Panc1 (cell line): ENCODE data around the gene CCDC51. TPM values are rescaled to one million over a fixed set of nuclear protein-coding genes. Genes with fewer than 3 reads are reported as not detected.

Source experiments
- ATAC-seq: fragments of 200-7000 bp; cut with Tn5 transposase; 2 replicates; pipeline ENCODE4 v1.9.1; 2020; ENCODE audit warnings: mild to moderate bottlenecking, moderate library complexity
- BruUV-seq: library from RNA; stranded (reverse); fragments of 400-500 nt; replicated peaks from 2 replicates; lab custom pipeline; 2021; lab: Mats Ljungman, UMichigan
- CTCF ChIA-PET: fragments of 300-600 bp; sonication (Branson Sonifier 250); formaldehyde crosslinking; loops from one replicate; lab custom pipeline; 2022; ENCODE audit warnings: antibody characterized with exemption; lab: Charles Lee
- POLR2A ChIA-PET: fragments of 300-600 bp; sonication (Branson Sonifier 250); formaldehyde crosslinking; loops from one replicate; lab custom pipeline; 2022; ENCODE audit warnings: antibody characterized with exemption; lab: Charles Lee
- DNase-seq: peaks from one replicate; pipeline ENCODE4 v3.0.0-alpha.2; 2010; ENCODE audit warnings: low read depth, low spot score
- H3K27ac ChIP-seq: 2 replicates; pipeline ENCODE4 v1.5.1; 2011; ENCODE audit warnings: mild to moderate bottlenecking, low read length, inconsistent platforms
- H3K27me3 ChIP-seq: fragments of 200-500 bp; sonication (Bioruptor generic); 2 replicates; pipeline ENCODE4 v1.6.0; 2014; ENCODE audit warnings: low read length, inconsistent platforms; ENCODE audit not compliant: control insufficient read depth, insufficient read depth
- H3K36me3 ChIP-seq: fragments of 200-500 bp; sonication (Bioruptor generic); 2 replicates; pipeline ENCODE4 v1.5.1; 2014; ENCODE audit warnings: inconsistent platforms, mild to moderate bottlenecking, low read length, moderate library complexity; ENCODE audit not compliant: control insufficient read depth, insufficient read depth
- H3K4me1 ChIP-seq: 2 replicates; pipeline ENCODE4 v1.5.1; 2011; ENCODE audit warnings: inconsistent platforms, mild to moderate bottlenecking, low read length, moderate library complexity; ENCODE audit not compliant: control insufficient read depth, insufficient read depth
- H3K4me3 ChIP-seq, 2 experiments: 2 replicates each; pipeline ENCODE4 v1.5.1; 2011 to 2012; ENCODE audit warnings: low read depth in 2 of 2, low read length in 2 of 2, mild to moderate bottlenecking in 2 of 2, inconsistent platforms in 1 of 2, moderate library complexity in 1 of 2
- H3K9me3 ChIP-seq: fragments of 200-500 bp; sonication (Bioruptor generic); 2 replicates; pipeline ENCODE4 v1.5.1; 2014; ENCODE audit warnings: low read depth, mild to moderate bottlenecking, inconsistent platforms, low read length, moderate library complexity; ENCODE audit not compliant: control insufficient read depth, insufficient read depth
- CTCF ChIP-seq: fragments of 450-650 bp; IDR thresholded peaks from 2 replicates; pipeline ENCODE4 v1.5.1; 2017; ENCODE audit warnings: mild to moderate bottlenecking
- POLR2AphosphoS5 ChIP-seq: IDR thresholded peaks from 2 replicates; pipeline ENCODE4 v1.6.1; 2012; ENCODE audit warnings: mild to moderate bottlenecking, low read depth, low read length, moderate library complexity
- SIN3A ChIP-seq: IDR thresholded peaks from 2 replicates; pipeline ENCODE4 v1.6.1; 2012; ENCODE audit warnings: low read depth, mild to moderate bottlenecking, low read length, moderate library complexity, borderline replicate concordance; ENCODE audit not compliant: insufficient read depth
- TCF7L2 ChIP-seq: IDR thresholded peaks from 2 replicates; pipeline ENCODE4 v1.6.1; 2011; ENCODE audit warnings: mild to moderate bottlenecking, low read depth, low read length, inconsistent platforms
- in situ Hi-C: cut with HindIII; loops from 2 replicates; pipeline ENCODE4 v1.10.0; 2016; ENCODE audit warnings: low sequenced_read_pairs, low pct_unique_long_range_greater_than_20kb
- intact Hi-C: fragments of 100-400 bp; cut with micrococcal nuclease; formaldehyde crosslinking; loops from one replicate; pipeline ENCODE4 v1.10.0; 2022; ENCODE audit not compliant: unreplicated experiment
- total RNA-seq: library from RNA; stranded (reverse); gene quantifications from one replicate; pipeline ENCODE4 v1.2.1, GENCODE V29; 2021; ENCODE audit not compliant: unreplicated experiment

CCDC51 gene
- total RNA-seq, 1 experiment from 2014 or later, result 11.9 TPM

- no peak for DNase-seq
- H3K4me1 ChIP-seq, result no peaks in the 10 kb centered on the region
- BruUV-seq, result no TSS peak
- in situ Hi-C loops (no loop called here), intact Hi-C loops (no loop called here)
- TF ChIP-seq SIN3A, result no peak
- TF ChIP-seq POLR2AphosphoS5, result no peak
- TF ChIP-seq CTCF, result no peak
- TF ChIP-seq TCF7L2, result no peak
- no peaks in the 10 kb centered on the region for H3K36me3 ChIP-seq
- CTCF ChIA-PET, result interaction anchor here (1.5 kb wide), 1 partner anchor 17 kb away, joined by 7 read pairs; no protein-coding TSS in a partner anchor
- H3K9me3 ChIP-seq, result no peaks in the 10 kb centered on the region
- no peak overlapping the region for H3K27ac ChIP-seq
- no peaks in the 10 kb centered on the region for H3K27me3 ChIP-seq
- POLR2A ChIA-PET, result no interaction called here
- ATAC-seq, result no peak
- no peak overlapping the region for H3K4me3 ChIP-seq
Observed at GRCh38 chr3:48419597-48419996, 20.3 kb downstream of the CCDC51 start.

- Histone ChIP-seq H3K9me3 (no peaks in the 10 kb centered on the region), H3K4me1 (no peaks in the 10 kb centered on the region), H3K27me3 (no peaks in the 10 kb centered on the region), H3K4me3 (no peak overlapping the region), H3K36me3 (no peaks in the 10 kb centered on the region), H3K27ac (no peak overlapping the region)
- in situ Hi-C loops, result no loop called here
- ATAC-seq (no peak), DNase-seq (no peak)
- intact Hi-C loops, result no loop called here
- TF ChIP-seq CTCF (no peak), POLR2AphosphoS5 (no peak)
- POLR2A ChIA-PET, result no interaction called here
- CTCF ChIA-PET, result interaction anchor here (1.5 kb wide), 1 partner anchor 17 kb away, joined by 7 read pairs; no protein-coding TSS in a partner anchor
- BruUV-seq, result no TSS peak
Observed at GRCh38 chr3:48419149-48419548, 20.8 kb downstream of the CCDC51 start.

GRCh38 chr3:48418651-48419050 lies 21.3 kb downstream of the CCDC51 start:
- no peaks in the 10 kb centered on the region for H3K27me3 ChIP-seq
- no peaks in the 10 kb centered on the region for H3K36me3 ChIP-seq
- no peak overlapping the region for H3K4me3 ChIP-seq
- no TSS peak for BruUV-seq
- no peaks in the 10 kb centered on the region for H3K4me1 ChIP-seq
- TF ChIP-seq POLR2AphosphoS5 (no peak), TCF7L2 (no peak), CTCF (no peak), SIN3A (no peak)
- DNase-seq, result no peak
- ChIA-PET CTCF (interaction anchor here (1.5 kb wide), 1 partner anchor 18 kb away, joined by 7 read pairs; no protein-coding TSS in a partner anchor), POLR2A (no interaction called here)
- no peak for ATAC-seq
- intact Hi-C loops (no loop called here), in situ Hi-C loops (no loop called here)
- H3K9me3 ChIP-seq, result no peaks in the 10 kb centered on the region
- no peak overlapping the region for H3K27ac ChIP-seq
